ENCODE data around the gene AGPAT4. TPM values are rescaled to one million over a fixed set of nuclear protein-coding genes. Genes with fewer than 3 reads are reported as not detected.

The AGPAT4 gene
- total and polyA plus RNA-seq, 2 donors (not counting 3 experiments of a cell fraction or from before 2014, with no cell fraction given) = 10.2 to 15.2 TPM

GRCh38 chr6:161136655-161137054 lies 137.2 kb downstream of the AGPAT4 start:
- H3K9ac ChIP-seq (replicated peaks; ENCODE audit: extremely low read depth, insufficient read depth, low read length) = no peak overlapping the region
- no peaks in the 10 kb centered on the region for H3K79me2 ChIP-seq (ENCODE audit: control insufficient read depth, insufficient read depth, low read length)
- no peaks in the 10 kb centered on the region for H3K9me1 ChIP-seq (replicated peaks; ENCODE audit: control insufficient read depth, extremely low read depth, insufficient read depth, low read length)
- TF ChIP-seq GATA2 (IDR thresholded peaks at IDR 0.05; ENCODE audit: insufficient read depth, insufficient read length, low read depth, low read length) (no peak), JUN (IDR thresholded peaks at IDR 0.05; ENCODE audit: borderline replicate concordance, insufficient read depth, insufficient read length, low read depth) (no peak), EZH2 (IDR thresholded peaks at IDR 0.05; ENCODE audit: borderline replicate concordance, low read depth, low read length, severe bottlenecking) (no peak), POLR2A (IDR thresholded peaks at IDR 0.05; ENCODE audit: low read depth, low read length) (no peak), MYC (IDR thresholded peaks at IDR 0.05; ENCODE audit: low read depth, low read length) (no peak), MAX (IDR thresholded peaks at IDR 0.05; ENCODE audit: insufficient read depth, insufficient read length) (no peak), CTCF (IDR thresholded peaks at IDR 0.05; ENCODE audit: extremely low read depth in 1 of 2, insufficient read depth in 1 of 2, low read depth in 1 of 2, low read length in 2 of 2) (no peak), FOS (IDR thresholded peaks at IDR 0.05; ENCODE audit: borderline replicate concordance, insufficient read depth, low read length) (no peak), POLR2AphosphoS5 (IDR thresholded peaks at IDR 0.05; ENCODE audit: insufficient read depth, low read depth, low read length) (no peak)
- POLR2A ChIA-PET = no interaction called here
- DNase-seq (ENCODE audit: low read depth, low spot score) (no peak), FAIRE-seq (no peak)
- no peaks in the 10 kb centered on the region for H4K20me1 ChIP-seq (replicated peaks; ENCODE audit: control insufficient read depth, extremely low read depth, insufficient read depth, low read length)
- no peak overlapping the region for H2AFZ ChIP-seq (ENCODE audit: low read depth, low read length)
- dilution Hi-C loops (cut with MboI; ENCODE audit: extremely low pct_ligation_motif_present, low sequenced_read_pairs) (no loop called here), intact Hi-C loops (cut with micrococcal nuclease) (no loop called here)
- H3K4me1 ChIP-seq (ENCODE audit: control insufficient read depth, extremely low read depth, insufficient read depth, low read length) = no peaks in the 10 kb centered on the region
- H3K27ac ChIP-seq (ENCODE audit: insufficient read depth, low read depth, low read length) = no peak overlapping the region
- no peaks in the 10 kb centered on the region for H3K9me3 ChIP-seq (replicated peaks; ENCODE audit: control insufficient read depth, insufficient read depth, low read length)
- no TSS peak for BruUV-seq (replicated peaks)
- H3K4me3 ChIP-seq (replicated peaks in 1 of 3; ENCODE audit: insufficient read depth in 1 of 3, low read depth in 1 of 3, low read length in 3 of 3) = no peak overlapping the region
- H3K27me3 ChIP-seq (ENCODE audit: control insufficient read depth in 2 of 2, insufficient read depth in 2 of 2, low read length in 2 of 2) = no peaks in the 10 kb centered on the region
- no peak overlapping the region for H3K4me2 ChIP-seq (ENCODE audit: insufficient read depth, low read length)
- CTCF ChIA-PET = no interaction called here
- H3K36me3 ChIP-seq (ENCODE audit: control insufficient read depth in 2 of 2, extremely low read depth in 1 of 2, insufficient read depth in 2 of 2, low read length in 2 of 2) = peaks cover 0 to 7% of the 10 kb centered on the region in 2 experiments
